H1 (cell line): ENCODE measurements around the gene CBL. TPM values are rescaled to one million over a fixed set of nuclear protein-coding genes. Genes with fewer than 3 reads are reported as not detected.

Source experiments
- CTCF ChIA-PET: fragments of 300-600 bp; sonication (Branson Sonifier 250); formaldehyde crosslinking; loops from one replicate; lab custom pipeline; 2021; ENCODE audit not compliant: partially characterized antibody; lab: Charles Lee
- POLR2A ChIA-PET: fragments of 300-600 bp; sonication (Branson Sonifier 250); formaldehyde crosslinking; loops from one replicate; lab custom pipeline; 2021; ENCODE audit warnings: inconsistent platforms; ENCODE audit not compliant: partially characterized antibody; lab: Charles Lee
- DNase-seq, 2 experiments: peaks; one replicate each; pipeline versions ENCODE4 v3.0.0 to v3.0.0-alpha.2; 2010 to 2022; ENCODE audit warnings: low spot score in 2 of 2, low read depth in 1 of 2, mixed read lengths in 1 of 2
- FAIRE-seq: peaks from 2 replicates; lab custom pipeline; 2011; peaks lifted over from hg19 to GRCh38; lab: Jason Lieb, UNC
- H2AFZ ChIP-seq: 2 replicates; pipeline ENCODE4 v1.8.1; 2012; ENCODE audit warnings: low read length, inconsistent platforms
- H2AK5ac ChIP-seq: 2 replicates; pipeline ENCODE4 v1.6.1; 2013; ENCODE audit warnings: low read depth, low read length
- H2BK120ac ChIP-seq: replicated peaks from 2 replicates; pipeline ENCODE3; 2013; ENCODE audit warnings: low read depth, low read length, inconsistent platforms
- H2BK12ac ChIP-seq: 2 replicates; pipeline ENCODE4 v1.6.1; 2013; ENCODE audit warnings: low read depth, low read length
- H2BK15ac ChIP-seq: 2 replicates; pipeline ENCODE4 v1.6.1; 2013; ENCODE audit warnings: low read length
- H2BK20ac ChIP-seq: 2 replicates; pipeline ENCODE4 v1.6.1; 2013; ENCODE audit warnings: low read length
- H2BK5ac ChIP-seq: 2 replicates; pipeline ENCODE4 v1.6.1; 2013; ENCODE audit warnings: low read depth, low read length
- H3K14ac ChIP-seq: 2 replicates; pipeline ENCODE4 v1.6.1; 2013; ENCODE audit warnings: inconsistent platforms; ENCODE audit not compliant: insufficient read length
- H3K18ac ChIP-seq: 2 replicates; pipeline ENCODE4 v1.6.1; 2013; ENCODE audit warnings: low read length; ENCODE audit errors: extremely low read depth
- H3K23ac ChIP-seq: 2 replicates; pipeline ENCODE4 v1.6.1; 2013; ENCODE audit warnings: inconsistent platforms; ENCODE audit not compliant: insufficient read length
- H3K23me2 ChIP-seq: 2 replicates; pipeline ENCODE4 v1.6.1; 2013; ENCODE audit warnings: low read depth, low read length
- H3K27ac ChIP-seq: 2 replicates; pipeline ENCODE4 v1.6.1; 2011; ENCODE audit warnings: low read depth, low read length, inconsistent platforms
- H3K27me3 ChIP-seq, 4 experiments: replicated peaks in 1 of 4; 1 replicate in 1 of 4; 2 replicates in 3 of 4; pipeline versions ENCODE4 v1.6.1 to v1.8.1; 2011 to 2013; ENCODE audit warnings: low read length in 3 of 4, mild to moderate bottlenecking in 3 of 4, inconsistent platforms in 2 of 4, mixed read lengths in 2 of 4, moderate library complexity in 1 of 4; ENCODE audit not compliant: control insufficient read depth in 3 of 4, insufficient read depth in 3 of 4; ENCODE audit errors: extremely low read depth in 1 of 4
- H3K36me3 ChIP-seq, 4 experiments: 2 replicates each; pipeline versions ENCODE4 v1.6.1 to v1.8.1; 2011 to 2013; ENCODE audit warnings: mild to moderate bottlenecking in 4 of 4, low read length in 3 of 4, moderate library complexity in 2 of 4, control low read depth in 1 of 4, inconsistent platforms in 1 of 4; ENCODE audit not compliant: insufficient read depth in 4 of 4, control insufficient read depth in 2 of 4
- H3K4ac ChIP-seq: replicated peaks from 2 replicates; pipeline ENCODE3; 2013; ENCODE audit warnings: low read length, low read depth, mixed read lengths, inconsistent platforms; ENCODE audit not compliant: insufficient read length
- H3K4me1 ChIP-seq, 4 experiments: replicated peaks in 1 of 4; 1 replicate in 1 of 4; 2 replicates in 3 of 4; pipeline versions ENCODE4 v1.6.1 to v1.8.1; 2011 to 2013; ENCODE audit warnings: low read length in 3 of 4, inconsistent platforms in 2 of 4, mixed read lengths in 1 of 4; ENCODE audit not compliant: insufficient read depth in 4 of 4, control insufficient read depth in 3 of 4
- H3K4me2 ChIP-seq, 2 experiments: 2 replicates each; pipeline versions ENCODE4 v1.6.1 to v1.8.1; 2011 to 2013; ENCODE audit warnings: low read depth in 2 of 2, low read length in 2 of 2, control low read depth in 1 of 2, inconsistent platforms in 1 of 2, mild to moderate bottlenecking in 1 of 2; ENCODE audit not compliant: insufficient read depth in 1 of 2
- H3K4me3 ChIP-seq, 4 experiments: fragments of 200-600, 300-600 bp in 1 of 4; sonication (generic), shearing (Covaris generic), sonication (Bioruptor Twin) in 1 of 4; 2 replicates each; pipeline versions ENCODE4 v1.5.1 to v1.8.1; 2011 to 2016; ENCODE audit warnings: low read length in 4 of 4, low read depth in 3 of 4, control low read depth in 2 of 4, inconsistent platforms in 2 of 4, mild to moderate bottlenecking in 2 of 4, mixed read lengths in 1 of 4, moderate library complexity in 1 of 4; ENCODE audit not compliant: insufficient read depth in 2 of 4; ENCODE audit errors: extremely low read depth in 1 of 4
- H3K56ac ChIP-seq: replicated peaks from 2 replicates; pipeline ENCODE3; 2013; ENCODE audit warnings: low read depth, mild to moderate bottlenecking, mixed read lengths, low read length, inconsistent platforms; ENCODE audit not compliant: insufficient read length
- H3K79me1 ChIP-seq: 2 replicates; pipeline ENCODE4 v1.6.1; 2013; ENCODE audit warnings: low read depth, low read length, control low read depth
- H3K79me2 ChIP-seq, 2 experiments: 2 replicates each; pipeline versions ENCODE4 v1.6.1 to v1.8.1; 2012 to 2013; ENCODE audit warnings: low read length in 2 of 2, mild to moderate bottlenecking in 2 of 2, inconsistent platforms in 1 of 2; ENCODE audit not compliant: insufficient read depth in 2 of 2, control insufficient read depth in 1 of 2
- H3K9ac ChIP-seq, 4 experiments: replicated peaks in 1 of 4; 1 replicate in 1 of 4; 2 replicates in 3 of 4; pipeline versions ENCODE4 v1.6.1 to v1.8.1; 2011 to 2013; ENCODE audit warnings: low read depth in 3 of 4, low read length in 3 of 4, control low read depth in 2 of 4, mild to moderate bottlenecking in 2 of 4, moderate library complexity in 2 of 4, inconsistent platforms in 1 of 4; ENCODE audit errors: extremely low read depth in 1 of 4
- H3K9me3 ChIP-seq, 2 experiments: 2 replicates each; pipeline versions ENCODE4 v1.6.1 to v1.8.1; 2012 to 2013; ENCODE audit warnings: mild to moderate bottlenecking in 2 of 2, moderate library complexity in 2 of 2, control low read depth in 1 of 2, inconsistent platforms in 1 of 2, low read depth in 1 of 2, low read length in 1 of 2, mixed read lengths in 1 of 2; ENCODE audit not compliant: insufficient read depth in 2 of 2
- H4K20me1 ChIP-seq, 2 experiments: replicated peaks in 1 of 2; 2 replicates each; pipeline versions ENCODE3 to v1.8.1; 2011 to 2013; ENCODE audit warnings: inconsistent platforms in 2 of 2, low read length in 2 of 2, mild to moderate bottlenecking in 1 of 2; ENCODE audit not compliant: insufficient read depth in 2 of 2, control insufficient read depth in 1 of 2
- H4K5ac ChIP-seq: 2 replicates; pipeline ENCODE4 v1.6.1; 2013; ENCODE audit warnings: low read length, low read depth, mixed read lengths, inconsistent platforms; ENCODE audit not compliant: insufficient read length
- H4K8ac ChIP-seq: 2 replicates; pipeline ENCODE4 v1.8.0; 2013; ENCODE audit warnings: mild to moderate bottlenecking, moderate library complexity, low read length, inconsistent platforms; ENCODE audit not compliant: insufficient read depth; ENCODE audit errors: extremely low read depth
- H4K91ac ChIP-seq: replicated peaks from 2 replicates; pipeline ENCODE3; 2013; ENCODE audit warnings: low read length, mixed read lengths, inconsistent platforms; ENCODE audit not compliant: insufficient read length
- CHD1 ChIP-seq: IDR thresholded peaks from 2 replicates; pipeline ENCODE4 v1.6.1; 2012; ENCODE audit warnings: low read depth, low read length, improper control_type of control experiment
- CTBP2 ChIP-seq: IDR thresholded peaks from 2 replicates; pipeline ENCODE4 v1.7.0; 2011; ENCODE audit warnings: borderline replicate concordance, mild to moderate bottlenecking, moderate library complexity, mixed read lengths, low read length; ENCODE audit not compliant: insufficient read depth, insufficient read length
- JUN ChIP-seq: IDR thresholded peaks from 2 replicates; pipeline ENCODE4 v1.6.1; 2011; ENCODE audit warnings: low read depth, mild to moderate bottlenecking, improper control_type of control experiment, low read length
- RBBP5 ChIP-seq: IDR thresholded peaks from 2 replicates; pipeline ENCODE4 v1.7.1; 2012; ENCODE audit warnings: low read depth, mild to moderate bottlenecking, inconsistent platforms, low read length, moderate library complexity, borderline replicate concordance
- WGBS, 2 experiments: shearing (Covaris generic) in 1 of 2; methylation state at CpG; one replicate each; pipeline versions ENCODE4 v1.1.6 to v1.1.7; 2013 to 2015; ENCODE audit warnings: low lambda C conversion rate in 2 of 2, mixed read lengths in 2 of 2, inconsistent platforms in 1 of 2, low coverage in 1 of 2, missing lambda C conversion rate in 1 of 2; ENCODE audit not compliant: insufficient replicate concordance in 2 of 2, insufficient coverage in 1 of 2, insufficient read length in 1 of 2; ENCODE audit errors: extremely low coverage in 1 of 2, missing lambda C conversion rate in 1 of 2; 5-methylcytosine and 5-hydroxymethylcytosine counted together
- polyA plus RNA-seq, 7 experiments: library from polyadenylated mRNA; depleted of rRNA in 3 of 7; stranded (reverse) in 5 of 7; unstranded in 2 of 7; fragments of >200 nt in 5 of 7; fragments of 200-250 nt in 2 of 7; gene quantifications; 1 replicate in 5 of 7; 2 replicates in 1 of 7; 4 replicates in 1 of 7; pipeline versions ENCODE4 v1.2.1 to v1.2.3, GENCODE V29; 2011 to 2013; ENCODE audit warnings: missing spikeins in 2 of 7, mixed read lengths in 2 of 7
- total RNA-seq: library from RNA; stranded (reverse); fragmentation: NEBNext Ultra II Directional; extraction: Animal tissue kit (Norgen Biotek cat#: 25700); gene quantifications from 2 replicates; pipeline ENCODE4 v1.2.1, GENCODE V29; 2021

CBL gene
- total and polyA plus RNA-seq, 2 of the 8 experiments (the other 6 are each of a cell fraction or from before 2014, with no cell fraction given), result 23.1 to 57.8 TPM

- FAIRE-seq (no peak), DNase-seq (no peak)
- no peak overlapping the region for H2AFZ ChIP-seq
- H2BK5ac ChIP-seq, result no peak overlapping the region
- H3K36me3 ChIP-seq, result no peaks in the 10 kb centered on the region
- H3K4ac ChIP-seq, result no peak overlapping the region
- no peak overlapping the region for H2BK20ac ChIP-seq
- no peaks in the 10 kb centered on the region for H3K23me2 ChIP-seq
- no peak overlapping the region for H3K14ac ChIP-seq
- CTCF ChIA-PET, result interaction anchor here (1.7 to 23.6 kb wide), 5 partner anchors 15 to 166 kb away, joined by 3 to 389 read pairs (median 100); partner anchors contain the start of genes CBL, NHERF4 and NLRX1
- no peak overlapping the region for H2AK5ac ChIP-seq
- H3K79me1 ChIP-seq, result no peaks in the 10 kb centered on the region
- H3K9me3 ChIP-seq, result no peaks in the 10 kb centered on the region
- peak overlapping the region; percentile 53 for H4K91ac ChIP-seq
- no peak overlapping the region for H2BK120ac ChIP-seq
- H3K4me1 ChIP-seq, result peaks cover 0 to 5% (median 2%) of the 10 kb centered on the region in 4 experiments; a peak in 4 of 7 replicates
- POLR2A ChIA-PET, result interaction anchor here (1.3 to 2.4 kb wide), 3 partner anchors 9 to 48 kb away, joined by 3 to 6 read pairs (median 5); partner anchors contain the start of genes ABCG4 and CBL
- no peak overlapping the region for H4K5ac ChIP-seq
- no peak overlapping the region for H4K8ac ChIP-seq
- no peak overlapping the region for H3K18ac ChIP-seq
- no peak overlapping the region for H3K56ac ChIP-seq
- H3K4me3 ChIP-seq, result no peak overlapping the region
- WGBS, 2 experiments, result 91% methylated on average over 13 of the region's 13 CpGs; no CpG with 5 or more reads in 1 of the 2 experiments
- no peak overlapping the region for H3K9ac ChIP-seq
- H3K4me2 ChIP-seq, result no peak overlapping the region
- no peak overlapping the region for H2BK12ac ChIP-seq
- no peak overlapping the region for H2BK15ac ChIP-seq
- H3K27ac ChIP-seq, result no peak overlapping the region
- H4K20me1 ChIP-seq, result no peaks in the 10 kb centered on the region
- H3K23ac ChIP-seq, result no peak overlapping the region
- TF ChIP-seq CTBP2, result no peak
- no peak for TF ChIP-seq CHD1
- no peak for TF ChIP-seq JUN
- no peak for TF ChIP-seq RBBP5
- no peaks in the 10 kb centered on the region for H3K79me2 ChIP-seq
- H3K27me3 ChIP-seq, result no peaks in the 10 kb centered on the region; a peak in 2 of 7 replicates
Measured at GRCh38 chr11:119158467-119158866, 47.7 kb upstream of the CBL start.
